Thyroid gland (tissue), 4 donors: ENCODE data around the gene GNPDA1. TPM values are rescaled to one million over a fixed set of nuclear protein-coding genes. Genes with fewer than 3 reads are reported as not detected.

ENCODE experiments used
- DNase-seq, 2 donors: peaks; one replicate each; pipeline ENCODE4 v3.0.0-alpha.2; 2019
- H3K27ac ChIP-seq, 3 donors: fragments of 200-600 bp; sonication (generic); 1 replicate in 2 of 3; 2 replicates in 1 of 3; pipeline ENCODE4 v1.5.1; 2016 to 2019; ENCODE audit warnings: mild to moderate bottlenecking in 1 of 3, moderate library complexity in 1 of 3
- H3K27me3 ChIP-seq: fragments of 200-600 bp; sonication (generic); one replicate; pipeline ENCODE4 v1.5.1; 2019
- H3K36me3 ChIP-seq, 2 donors: fragments of 200-600 bp; sonication (generic); one replicate each; pipeline ENCODE4 v1.5.1; 2016 to 2019
- H3K4me1 ChIP-seq, 2 donors: fragments of 200-600 bp; sonication (generic); one replicate each; pipeline ENCODE4 v1.5.1; 2017 to 2019
- H3K4me3 ChIP-seq, 3 donors: fragments of 200-600 bp; sonication (generic); replicated peaks in 1 of 3; 1 replicate in 2 of 3; 2 replicates in 1 of 3; pipeline ENCODE4 v1.5.1; 2016; ENCODE audit warnings: mild to moderate bottlenecking in 1 of 3
- H3K9me3 ChIP-seq: fragments of 200-600 bp; sonication (generic); one replicate; pipeline ENCODE4 v1.5.1; 2017
- POLR2A ChIP-seq, 2 donors: fragments of 450-650 bp; IDR thresholded peaks; one replicate each; pipeline ENCODE4 v1.6.1; 2017; ENCODE audit warnings: antibody characterized with exemption in 2 of 2, mild to moderate bottlenecking in 2 of 2, moderate library complexity in 1 of 2
- WGBS, 2 donors: methylation state at CpG; one replicate each; pipeline ENCODE4 v1.1.5; 2017; 5-methylcytosine and 5-hydroxymethylcytosine counted together
- intact Hi-C: fragments of 100-400 bp; cut with DNase I; formaldehyde crosslinking; loops from one replicate; pipeline ENCODE4 v1.15.1; 2023
- total RNA-seq, 4 donors: library from RNA; depleted of rRNA; stranded (reverse); fragments of >200 nt; gene quantifications; one replicate each; pipeline ENCODE4 v1.2.3, GENCODE V29; 2016
- TF ChIP-seq, protein P1 (sequence below), 6 experiments: fragments of 200-600 bp in 3 of 6; fragments of 450-650 bp in 3 of 6; sonication (generic) in 3 of 6; IDR thresholded peaks; one replicate each; pipeline ENCODE4 v1.5.1; 2016 to 2019; ENCODE audit warnings: antibody characterized with exemption in 6 of 6, mild to moderate bottlenecking in 2 of 6, inconsistent platforms in 1 of 6, moderate library complexity in 1 of 6

Gene GNPDA1
- total RNA-seq, 4 donors from 2014 or later = 28.8 to 56.3 (median 45.8) TPM

DNA sequence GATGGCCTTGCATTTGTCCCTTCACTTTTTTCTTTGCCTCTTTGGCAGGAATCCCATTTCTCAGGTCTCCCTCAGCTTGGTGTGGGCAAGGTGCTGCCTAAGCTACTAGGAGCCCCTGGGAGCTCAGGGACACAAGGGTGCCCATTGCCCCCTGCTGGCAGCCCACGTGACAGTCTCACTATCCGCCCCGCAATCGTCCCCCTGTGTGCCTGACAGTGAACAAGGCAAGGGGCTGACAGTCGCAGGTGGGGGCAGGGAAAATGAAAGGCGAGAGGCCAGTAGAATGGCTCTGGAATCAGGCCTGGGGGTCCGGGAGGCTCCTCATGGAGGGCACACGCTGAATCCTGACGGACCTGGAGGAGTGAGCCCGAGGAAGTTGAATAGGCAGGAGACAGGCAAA, 52.8 kb downstream of the GNPDA1 start:
- Histone ChIP-seq H3K36me3 (no peaks in the 10 kb centered on the region), H3K9me3 (no peaks in the 10 kb centered on the region), H3K4me3 (no peak overlapping the region), H3K4me1 (no peaks in the 10 kb centered on the region), H3K27me3 (no peaks in the 10 kb centered on the region), H3K27ac (no peak overlapping the region)
- no peak for DNase-seq
- no peak for TF ChIP-seq POLR2A (IDR thresholded peaks at IDR 0.05)
- TF ChIP-seq, protein P1, sequence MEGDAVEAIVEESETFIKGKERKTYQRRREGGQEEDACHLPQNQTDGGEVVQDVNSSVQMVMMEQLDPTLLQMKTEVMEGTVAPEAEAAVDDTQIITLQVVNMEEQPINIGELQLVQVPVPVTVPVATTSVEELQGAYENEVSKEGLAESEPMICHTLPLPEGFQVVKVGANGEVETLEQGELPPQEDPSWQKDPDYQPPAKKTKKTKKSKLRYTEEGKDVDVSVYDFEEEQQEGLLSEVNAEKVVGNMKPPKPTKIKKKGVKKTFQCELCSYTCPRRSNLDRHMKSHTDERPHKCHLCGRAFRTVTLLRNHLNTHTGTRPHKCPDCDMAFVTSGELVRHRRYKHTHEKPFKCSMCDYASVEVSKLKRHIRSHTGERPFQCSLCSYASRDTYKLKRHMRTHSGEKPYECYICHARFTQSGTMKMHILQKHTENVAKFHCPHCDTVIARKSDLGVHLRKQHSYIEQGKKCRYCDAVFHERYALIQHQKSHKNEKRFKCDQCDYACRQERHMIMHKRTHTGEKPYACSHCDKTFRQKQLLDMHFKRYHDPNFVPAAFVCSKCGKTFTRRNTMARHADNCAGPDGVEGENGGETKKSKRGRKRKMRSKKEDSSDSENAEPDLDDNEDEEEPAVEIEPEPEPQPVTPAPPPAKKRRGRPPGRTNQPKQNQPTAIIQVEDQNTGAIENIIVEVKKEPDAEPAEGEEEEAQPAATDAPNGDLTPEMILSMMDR (IDR thresholded peaks at IDR 0.05) = peak in 1 of 6 experiments; percentile 7
- intact Hi-C loops = loop anchor here (2.0 kb wide), 1 partner anchor 267 kb away; no protein-coding TSS in a partner anchor
- WGBS, 2 donors = 52 to 58% methylated on average over 10 of the region's 10 CpGs

DNA sequence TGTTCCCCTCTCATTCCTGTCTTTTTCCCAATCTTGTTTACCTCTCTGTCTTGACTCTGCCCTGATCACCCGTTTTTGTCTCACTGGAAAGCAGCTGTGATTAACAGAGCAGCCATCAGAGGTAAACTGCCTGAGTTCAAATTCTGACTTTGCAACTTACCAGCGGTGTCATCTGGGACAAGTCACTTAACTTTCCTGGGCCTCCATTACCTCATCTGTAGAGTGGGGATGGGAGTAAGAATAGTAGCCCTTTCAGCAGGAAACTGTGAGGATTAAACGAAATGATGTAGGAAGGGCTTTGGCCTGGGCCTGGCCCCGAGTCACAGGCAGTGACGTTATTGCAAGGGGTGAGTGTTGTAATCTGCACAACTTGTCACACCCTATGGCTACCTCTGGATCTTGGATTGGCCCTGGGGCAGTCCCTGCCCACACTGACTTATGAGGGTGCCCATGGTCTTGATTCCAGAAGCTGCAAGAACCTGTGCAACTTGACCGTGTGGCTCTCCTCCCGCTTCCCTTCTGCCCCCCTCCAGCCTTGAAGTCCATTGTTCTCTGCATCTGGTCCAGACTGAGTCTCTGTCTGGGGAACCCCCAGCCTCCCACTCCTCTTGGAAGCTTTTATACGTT, 54.2 kb downstream of the GNPDA1 start:
- Histone ChIP-seq H3K27me3 (no peaks in the 10 kb centered on the region), H3K9me3 (no peaks in the 10 kb centered on the region), H3K27ac (peak overlapping the region in 2 of 3 donors; percentile 21 to 31), H3K36me3 (no peaks in the 10 kb centered on the region), H3K4me3 (no peak overlapping the region), H3K4me1 (no peaks in the 10 kb centered on the region)
- WGBS, 2 donors = 67 to 76% methylated on average over 8 of the region's 8 CpGs
- intact Hi-C loops = loop anchor here (10.0 kb wide), 1 partner anchor 74 kb away; no protein-coding TSS in a partner anchor
- TF ChIP-seq, protein P1 (IDR thresholded peaks at IDR 0.05) = no peak
- no peak for TF ChIP-seq POLR2A (IDR thresholded peaks at IDR 0.05)
- no peak for DNase-seq

DNA sequence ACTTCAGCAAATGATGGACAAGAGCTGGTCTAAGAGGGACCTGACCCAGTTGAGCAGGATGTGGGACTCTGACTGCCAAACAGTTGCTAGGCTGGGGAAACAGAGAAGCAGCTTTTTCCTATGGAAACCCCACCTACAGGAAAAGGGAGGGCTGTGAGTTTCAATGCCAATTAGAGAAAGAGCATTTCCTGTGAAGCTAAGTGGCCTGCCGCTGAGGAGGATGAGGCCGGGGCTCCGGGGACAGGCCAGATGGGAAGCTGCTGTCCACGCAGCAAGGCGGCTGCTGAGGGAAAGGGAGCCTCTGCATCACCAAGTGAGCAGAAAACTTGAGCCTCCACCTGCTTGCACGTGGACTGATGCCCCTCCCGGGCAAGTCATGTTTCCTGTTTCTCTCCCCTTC, 54.7 kb downstream of the GNPDA1 start, which contains the start of gene PCDH12:
TSS of gene PCDH12 (minus strand) at position 90 of the 400 bp plus-strand sequence. CDS start 351 bp downstream, outside the sequence.
- Histone ChIP-seq H3K4me3 (no peak within 1 kb of the TSS), H3K9me3 (no peaks in the 10 kb centered on the region), H3K36me3 (no peaks in the 10 kb centered on the region), H3K27ac (peak within 1 kb of the TSS in 2 of 3 donors; percentile 31 to 36), H3K4me1 (no peaks in the 10 kb centered on the region), H3K27me3 (no peaks in the 10 kb centered on the region)
- TF ChIP-seq, protein P1 (IDR thresholded peaks at IDR 0.05) = no peak
- TF ChIP-seq POLR2A (IDR thresholded peaks at IDR 0.05) = no peak
- 15 to 19% methylated on average over 7 of the region's 7 CpGs for WGBS, 2 donors
- DNase-seq = peak; percentile 17 to 26
- intact Hi-C loops = loop anchor here (10.0 kb wide), 1 partner anchor 73 kb away; no protein-coding TSS in a partner anchor

DNA sequence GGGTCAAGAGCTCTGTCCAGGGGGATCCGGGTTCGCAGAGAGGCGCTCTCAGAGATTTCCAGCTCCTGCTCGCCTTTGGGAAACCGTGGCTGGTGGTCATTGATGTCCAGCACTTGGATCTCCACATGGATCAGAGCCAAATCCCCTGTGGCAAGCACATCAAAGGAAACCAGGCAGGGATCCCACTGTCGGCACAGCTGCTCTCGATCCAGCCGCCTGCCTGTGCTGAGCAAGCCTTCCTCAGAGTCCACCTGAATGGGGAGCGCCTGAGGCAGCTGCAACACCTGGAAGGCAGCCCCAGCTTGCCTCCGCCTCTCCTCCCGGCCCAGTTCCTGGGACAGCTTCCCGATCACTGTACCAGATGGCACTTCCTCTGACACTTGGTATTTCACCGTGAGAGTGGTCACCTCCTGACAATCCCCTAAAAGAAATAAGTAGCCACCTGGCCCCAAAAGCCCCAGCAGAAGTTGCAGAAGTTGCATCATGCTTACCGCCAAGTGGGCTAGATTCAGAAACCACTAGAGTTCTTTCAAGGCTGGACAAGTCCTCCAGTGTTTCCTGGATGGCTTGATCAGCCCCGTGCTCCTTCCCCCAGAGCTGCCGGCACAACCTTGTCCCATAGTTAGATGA, 55.3 kb downstream of the GNPDA1 start:
- peak overlapping the region in 2 of 3 donors; percentile 31 to 36 for H3K27ac ChIP-seq
- DNase-seq = no peak

More for the DNA sequence above, 55.3 kb downstream of the GNPDA1 start:
- intact Hi-C loops = loop anchor here (10.0 kb wide), 1 partner anchor 73 kb away; no protein-coding TSS in a partner anchor
- Histone ChIP-seq H3K27me3 (no peaks in the 10 kb centered on the region), H3K36me3 (no peaks in the 10 kb centered on the region), H3K4me1 (no peaks in the 10 kb centered on the region), H3K4me3 (no peak overlapping the region), H3K9me3 (no peaks in the 10 kb centered on the region)
- WGBS, 2 donors = 62 to 63% methylated on average over 10 to 11 of the region's 16 CpGs
- TF ChIP-seq, protein P1 (IDR thresholded peaks at IDR 0.05) = no peak
- no peak for TF ChIP-seq POLR2A (IDR thresholded peaks at IDR 0.05)
